HG02623 (cell line): Measurements from ENCODE around the gene GDA.
A peak's percentile ranks its signal among the peaks of the same experiment; 100 is the strongest.
"Not testable (repeated sequence)": the region's sequence is repeated elsewhere in the genome, so short reads cannot be mapped to it uniquely, and the experiment has no call there.

ENCODE experiments used
- ATAC-seq: cut with Tn5 transposase; IDR thresholded peaks from one replicate; pipeline ENCODE4 v1.9.1; 2021; ENCODE audit warnings: moderate library complexity; ENCODE audit not compliant: unreplicated experiment

GDA gene

DNA sequence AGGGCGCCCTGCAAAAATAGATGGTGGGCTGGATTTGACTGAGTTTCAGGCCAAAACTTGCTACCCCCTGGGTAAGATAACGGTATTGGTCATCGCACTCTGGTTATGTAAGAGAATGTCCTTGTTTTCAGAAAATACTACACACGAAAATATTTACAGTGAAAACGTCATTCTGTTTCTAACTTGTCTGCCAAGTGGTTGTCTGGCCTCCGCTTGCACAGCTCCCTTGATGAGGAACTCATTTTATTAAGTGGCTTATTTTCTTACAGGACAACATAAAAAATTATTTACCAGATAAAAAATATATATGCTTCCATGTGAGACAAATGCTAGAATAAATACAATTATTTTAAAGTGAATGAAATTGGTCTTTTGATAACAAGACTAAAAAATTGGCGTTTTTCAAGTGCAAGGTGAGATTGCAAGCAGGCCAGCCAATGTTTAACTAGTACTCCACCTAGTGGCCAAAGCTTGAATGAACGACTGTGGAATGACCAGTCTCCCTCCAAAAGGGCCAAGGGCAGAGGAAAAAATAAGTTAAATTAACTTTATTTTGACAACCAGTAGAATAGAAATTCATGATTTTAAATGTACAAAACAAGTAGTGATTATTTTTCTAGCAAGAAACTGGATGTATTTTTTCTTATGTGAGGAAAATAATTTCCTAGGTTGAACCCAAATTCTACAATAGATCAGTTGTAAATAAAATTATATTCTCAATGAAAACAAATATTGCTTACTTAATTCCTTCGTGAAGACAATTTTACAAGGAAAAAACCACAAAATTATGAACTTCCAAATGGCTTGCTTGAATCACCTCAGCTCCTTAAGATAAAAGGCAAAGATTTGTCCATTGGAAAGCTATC lies 122.6 kb downstream of the GDA start:
- ATAC-seq: peak; percentile 38

DNA sequence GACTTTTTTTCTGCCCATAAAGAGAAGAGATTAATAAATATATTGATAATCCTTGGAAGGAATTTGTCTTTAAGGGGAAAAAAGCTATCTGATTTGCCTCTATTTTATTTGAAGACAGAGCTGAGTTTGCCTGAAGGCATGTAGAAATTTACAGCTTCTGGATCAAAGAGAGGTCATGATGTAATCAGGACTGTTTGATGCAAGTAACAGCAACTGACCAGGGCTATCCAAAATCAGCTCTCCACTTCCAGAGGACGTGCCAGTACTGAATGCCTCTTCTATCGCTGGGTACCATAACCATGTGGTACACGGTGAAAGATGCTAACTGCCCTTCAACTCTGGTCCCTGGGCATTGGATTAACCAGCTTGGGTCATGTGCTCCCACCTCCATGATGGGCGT lies 125.2 kb downstream of the GDA start:
- no peak for ATAC-seq

DNA sequence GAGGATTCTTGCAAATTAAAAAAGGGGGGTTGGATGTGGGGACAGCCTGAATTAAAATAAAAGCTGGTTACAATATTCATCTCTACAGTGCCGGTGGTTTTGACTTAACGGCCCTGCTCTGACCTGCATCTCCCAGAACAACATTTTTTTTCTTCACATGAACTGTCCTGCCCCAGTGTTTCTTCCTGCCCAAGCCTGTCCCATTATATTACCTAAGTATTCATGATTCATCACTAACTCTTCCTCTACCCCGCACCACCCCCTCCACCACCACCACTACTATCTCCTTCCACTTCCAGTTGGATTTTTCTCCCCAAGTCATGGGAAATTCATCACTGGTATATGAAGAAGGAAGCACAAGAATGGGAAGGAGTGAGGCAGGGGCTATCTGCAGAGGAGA lies 125.7 kb downstream of the GDA start:
- ATAC-seq: no peak

DNA sequence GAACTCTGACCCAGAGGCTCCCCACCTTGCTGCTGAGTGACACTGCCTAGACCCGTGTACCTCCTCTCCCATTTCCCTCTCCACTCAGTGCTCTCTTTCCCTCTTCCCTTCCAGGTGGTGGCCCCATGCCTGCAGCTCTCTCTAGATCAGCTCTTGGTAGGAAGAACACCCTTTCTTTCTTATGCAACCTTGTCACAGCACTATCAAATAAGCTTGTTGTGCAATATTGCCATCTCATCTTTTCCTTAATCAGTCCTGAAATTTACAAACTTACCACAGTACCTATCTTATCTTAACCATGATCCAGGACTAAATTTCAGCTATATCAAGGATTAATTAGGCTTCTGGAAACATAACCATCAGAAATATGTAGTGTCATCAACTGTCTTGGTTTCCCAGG lies 127.2 kb downstream of the GDA start:
- ATAC-seq: no peak

DNA sequence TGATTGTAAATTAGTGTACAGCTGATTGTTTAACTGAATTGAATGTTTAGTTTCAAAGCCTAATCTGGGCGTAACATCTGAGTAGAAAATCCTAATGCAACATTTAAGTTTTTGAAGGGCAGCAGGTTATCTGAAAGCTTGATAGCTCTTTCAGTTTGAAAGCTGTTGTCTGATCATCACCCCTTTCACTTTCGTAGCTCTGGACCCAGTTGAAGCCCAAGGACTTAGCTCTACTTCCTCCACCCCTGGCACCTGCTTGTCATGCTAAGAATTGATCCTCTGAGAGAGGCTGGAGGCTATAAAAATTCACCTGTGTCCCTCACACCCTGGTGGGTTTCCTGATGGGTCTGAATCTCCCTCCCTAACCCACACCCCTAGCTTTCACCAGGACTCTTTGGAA lies 129.7 kb downstream of the GDA start:
- peak; percentile 54 for ATAC-seq

DNA sequence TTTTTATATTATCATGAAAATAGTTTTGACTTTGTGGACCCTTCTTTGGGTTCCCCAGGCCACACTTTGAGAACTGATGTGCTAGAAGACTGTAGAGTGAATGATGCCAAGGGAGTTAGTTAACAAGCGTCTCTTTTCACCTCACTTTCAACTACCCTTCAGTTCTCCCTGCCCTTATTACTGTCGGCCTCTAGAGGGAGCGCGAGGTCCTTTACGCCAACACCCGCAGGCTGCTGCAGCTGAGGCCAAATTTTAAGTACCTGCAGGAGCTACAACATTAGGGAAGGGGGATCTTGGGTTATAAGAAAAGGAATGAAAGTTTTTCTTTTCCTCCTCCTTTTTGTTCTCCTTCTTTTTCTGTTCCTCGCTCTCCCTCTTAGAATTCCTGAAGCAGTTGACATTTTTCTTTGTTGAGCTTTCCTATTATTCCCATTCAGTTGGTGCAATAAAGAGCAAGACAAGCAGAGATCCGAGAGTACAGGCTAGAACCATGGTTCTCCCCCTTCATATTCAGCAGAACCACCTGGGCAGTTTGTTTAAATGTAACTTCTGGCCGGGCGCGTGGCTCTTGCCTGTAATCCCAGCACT lies 131.8 kb downstream of the GDA start:
- peak; percentile 90 for ATAC-seq

DNA sequence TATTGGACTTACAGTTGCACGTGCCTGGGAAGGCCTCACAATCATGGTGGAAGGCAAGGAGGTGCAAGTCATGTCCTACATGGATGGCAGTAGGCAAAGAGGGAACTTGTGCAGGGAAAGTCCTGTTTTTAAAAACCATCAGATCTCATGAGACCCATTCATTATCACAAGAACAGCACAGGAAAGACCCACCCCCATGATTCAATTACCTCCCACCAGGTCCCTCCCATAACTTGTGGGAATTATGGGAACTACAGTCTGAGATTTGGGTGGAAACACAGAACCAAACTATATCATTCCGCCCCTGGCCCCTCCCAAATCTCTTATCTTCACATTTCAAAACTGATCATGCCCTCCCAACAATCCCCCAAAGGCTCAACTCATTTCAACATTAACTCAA lies 140.2 kb downstream of the GDA start:
- no peak for ATAC-seq

DNA sequence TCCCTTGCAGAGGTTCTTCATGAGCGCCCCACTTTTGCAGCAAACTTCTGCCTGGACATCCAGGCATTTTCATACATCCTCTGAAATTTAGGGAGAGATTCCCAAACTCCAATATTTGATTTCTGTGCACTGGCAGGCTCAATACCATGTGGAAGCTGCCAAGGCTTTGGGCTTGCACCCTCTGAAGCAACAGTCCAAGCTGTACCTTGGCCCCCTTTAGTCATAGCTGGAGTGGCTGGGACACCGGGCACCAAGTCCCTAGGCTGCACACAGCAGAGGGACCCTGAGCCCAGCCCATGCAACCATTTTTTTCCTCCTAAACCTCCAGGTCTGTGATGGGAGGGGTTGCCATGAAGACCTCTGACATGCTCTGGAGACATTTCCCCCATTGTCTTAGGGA lies 141.1 kb downstream of the GDA start:
- no peak for ATAC-seq

DNA sequence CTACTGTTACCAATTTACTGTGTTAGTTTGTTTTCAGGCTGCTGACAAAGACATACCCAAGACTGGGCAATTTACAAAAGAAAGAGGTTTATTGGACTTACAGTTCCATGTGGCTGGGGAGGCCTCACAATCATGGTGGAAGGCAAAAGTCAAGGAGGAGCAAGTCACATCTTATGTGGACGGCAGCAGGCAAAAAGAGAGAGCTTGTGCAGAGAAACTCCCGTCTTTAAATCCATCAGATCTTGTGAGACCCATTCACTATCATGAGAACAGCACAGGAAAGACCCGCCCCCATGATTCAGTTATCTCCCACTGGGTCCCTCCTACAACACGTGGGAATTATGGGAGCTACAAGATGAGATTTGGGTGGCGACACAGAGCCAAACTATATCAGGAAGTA lies 142.3 kb downstream of the GDA start:
- not testable (repeated sequence) for ATAC-seq

DNA sequence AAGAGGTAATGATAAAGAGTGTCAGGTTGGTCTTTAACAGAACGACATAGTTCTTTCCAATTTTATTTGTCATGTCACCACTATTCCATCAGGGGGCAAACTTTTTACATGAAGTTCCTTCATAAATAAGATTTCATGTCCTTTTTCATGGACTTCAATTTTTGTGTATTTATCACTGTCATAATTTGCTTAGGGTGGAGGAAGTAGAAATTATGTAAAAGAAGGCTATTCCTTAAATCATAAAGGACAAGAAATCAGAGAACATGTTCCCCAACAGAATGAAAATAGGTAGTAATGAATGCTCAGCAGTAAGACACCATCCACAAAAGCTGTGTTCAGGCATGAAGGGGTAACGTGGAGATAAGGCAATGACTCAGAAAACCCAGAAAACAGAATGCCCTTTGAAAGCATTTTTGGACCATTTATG lies 143.0 kb downstream of the GDA start:
- ATAC-seq: no peak

DNA sequence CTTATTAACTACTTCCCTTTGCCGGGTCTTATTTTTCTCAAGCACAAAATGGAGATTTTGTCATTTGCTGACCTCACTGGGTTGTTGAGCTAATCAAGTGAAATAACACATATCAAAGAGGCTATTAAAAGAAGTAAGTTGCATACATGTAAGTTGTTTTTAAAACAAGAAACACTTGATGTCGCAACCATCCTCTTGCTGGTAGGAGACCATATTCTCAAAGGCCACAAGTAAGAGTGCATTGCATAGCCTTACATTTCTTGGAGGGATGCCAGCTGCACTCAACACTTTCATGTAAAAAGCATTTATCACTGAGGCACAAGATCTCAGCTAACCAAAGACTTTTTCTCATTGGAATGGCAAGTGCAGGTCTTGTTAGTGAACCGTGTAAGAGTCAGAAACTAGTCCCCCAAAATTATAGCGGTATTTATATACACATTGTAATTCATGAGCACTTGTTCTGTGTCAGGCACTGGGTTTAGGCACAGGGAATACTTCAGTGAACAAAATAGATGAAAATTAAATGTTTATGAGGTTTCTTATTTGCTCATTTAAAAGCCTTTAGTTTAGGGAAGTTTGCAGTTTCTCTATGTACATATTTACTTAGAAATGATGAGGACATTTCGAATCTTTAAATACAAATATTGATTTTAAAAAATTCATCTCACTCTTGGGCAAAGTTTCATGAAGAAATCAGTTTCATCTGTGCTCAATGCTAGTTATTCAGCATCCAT lies 143.8 kb downstream of the GDA start:
- ATAC-seq: no peak

DNA sequence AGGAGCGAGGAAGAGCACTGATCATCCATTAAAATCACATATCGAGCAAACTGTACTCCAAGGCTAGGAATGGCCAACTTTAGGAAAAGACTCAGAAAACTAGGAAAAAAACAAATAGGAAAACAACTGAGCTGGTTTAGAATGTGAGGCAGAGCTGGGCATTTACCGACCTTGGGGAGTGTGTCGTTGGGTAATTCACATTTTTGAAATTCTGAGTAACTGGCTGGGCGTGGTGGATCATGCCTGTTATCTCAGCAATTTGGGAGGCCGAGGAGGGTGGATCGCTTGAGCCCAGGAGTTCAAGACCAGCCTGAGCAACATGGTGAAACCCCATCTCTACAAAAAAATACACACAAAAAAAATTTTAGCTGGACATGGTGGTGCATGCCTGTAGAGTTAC lies 145.7 kb downstream of the GDA start:
- ATAC-seq: no peak

DNA sequence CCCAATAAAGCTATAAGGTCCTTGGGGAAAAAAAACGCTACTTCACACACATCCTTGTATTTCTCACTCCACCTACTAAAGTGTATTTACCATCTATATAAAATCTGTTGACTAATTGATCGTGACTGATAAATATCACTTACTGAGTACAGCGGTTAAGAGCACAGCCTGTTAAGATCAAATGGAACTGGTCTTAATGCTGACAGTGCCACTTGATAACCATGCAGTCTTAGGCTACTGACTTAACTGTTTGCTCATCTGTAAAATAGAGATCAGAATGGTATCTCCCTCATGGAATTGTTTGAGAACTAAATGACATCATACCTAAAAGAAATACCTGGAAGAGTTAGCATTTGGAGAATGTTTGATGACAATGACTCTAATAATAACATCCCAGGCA lies 148.3 kb downstream of the GDA start:
- ATAC-seq: no peak

DNA sequence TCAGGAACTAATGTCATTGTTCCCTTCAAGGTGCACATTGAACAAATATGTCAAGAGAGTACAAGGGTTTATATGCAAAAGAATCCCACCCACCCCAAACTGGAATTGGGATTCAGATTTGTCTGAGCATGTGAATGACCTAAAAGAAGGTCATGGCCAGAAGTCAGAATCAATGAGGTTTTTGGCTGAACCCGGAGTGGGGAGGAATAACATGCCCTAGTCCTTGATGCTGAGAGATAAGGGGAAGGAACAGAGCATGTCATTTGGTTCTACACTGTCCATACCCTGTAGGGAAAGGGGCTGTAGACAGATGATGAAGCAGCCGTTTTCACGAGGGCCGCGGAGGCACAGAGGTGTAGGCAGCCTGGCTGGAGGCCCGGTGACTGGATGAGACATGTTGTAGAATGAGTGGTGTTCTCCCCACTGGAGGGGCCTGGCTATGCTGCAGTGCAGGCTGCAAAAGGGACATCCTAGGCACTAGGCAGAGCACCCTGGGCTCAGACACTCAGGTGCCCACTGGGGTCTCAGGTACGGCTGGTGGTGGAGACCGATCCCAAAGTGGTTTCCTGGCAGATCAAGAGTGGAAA lies 149.9 kb downstream of the GDA start:
- ATAC-seq: no peak

DNA sequence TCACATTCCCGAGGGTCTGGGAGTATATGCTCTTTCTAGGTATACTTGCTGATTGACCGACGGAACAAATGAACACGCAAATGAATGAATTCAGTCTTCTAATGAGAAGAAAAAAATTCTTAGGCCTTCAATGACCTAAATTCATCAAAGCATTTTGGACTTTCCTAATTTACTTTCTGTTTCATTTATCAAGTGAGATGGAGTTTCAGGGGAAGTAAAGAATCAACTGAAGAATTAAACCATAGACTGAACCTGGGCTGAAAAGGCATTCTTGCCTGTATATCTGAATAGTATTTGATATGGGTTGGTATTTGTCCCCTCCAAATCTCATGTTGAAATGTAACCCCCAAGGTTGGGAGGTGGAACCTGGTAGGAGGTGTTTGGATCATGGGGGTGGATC lies 151.6 kb downstream of the GDA start:
- no peak for ATAC-seq
